ENCODE results near the gene C1orf74.

C1orf74 gene

GRCh38 chr1:209741889-209742288 lies 42.5 kb downstream of the C1orf74 start:
- no peak for DNase-seq

GRCh38 chr1:209741193-209741592 lies 43.2 kb downstream of the C1orf74 start:
- no peak for DNase-seq

GRCh38 chr1:209738270-209738669 lies 46.1 kb downstream of the C1orf74 start:
- DNase-seq = no peak

DNA sequence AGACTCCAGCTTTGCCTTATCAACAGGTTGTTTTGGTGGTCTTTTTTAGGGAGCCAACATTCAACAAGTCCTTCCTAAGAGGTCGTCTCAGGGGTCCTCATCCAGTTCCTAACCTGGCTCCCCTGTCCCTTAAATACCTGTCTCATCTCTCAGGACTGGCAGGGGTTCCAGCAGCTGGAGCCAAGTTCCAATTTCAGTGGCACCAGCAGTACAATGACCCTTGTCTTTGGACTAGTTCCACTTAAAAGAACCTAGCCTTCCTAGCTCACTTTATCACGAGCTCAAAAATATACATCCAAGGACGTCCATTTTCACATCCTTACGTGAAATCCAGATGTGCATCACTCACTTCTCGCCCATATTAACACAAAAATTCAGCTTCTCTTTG lies 47.2 kb downstream of the C1orf74 start:
- DNase-seq = no peak

GRCh38 chr1:209736490-209737117 lies 47.8 kb downstream of the C1orf74 start:
- no peak for DNase-seq

DNA sequence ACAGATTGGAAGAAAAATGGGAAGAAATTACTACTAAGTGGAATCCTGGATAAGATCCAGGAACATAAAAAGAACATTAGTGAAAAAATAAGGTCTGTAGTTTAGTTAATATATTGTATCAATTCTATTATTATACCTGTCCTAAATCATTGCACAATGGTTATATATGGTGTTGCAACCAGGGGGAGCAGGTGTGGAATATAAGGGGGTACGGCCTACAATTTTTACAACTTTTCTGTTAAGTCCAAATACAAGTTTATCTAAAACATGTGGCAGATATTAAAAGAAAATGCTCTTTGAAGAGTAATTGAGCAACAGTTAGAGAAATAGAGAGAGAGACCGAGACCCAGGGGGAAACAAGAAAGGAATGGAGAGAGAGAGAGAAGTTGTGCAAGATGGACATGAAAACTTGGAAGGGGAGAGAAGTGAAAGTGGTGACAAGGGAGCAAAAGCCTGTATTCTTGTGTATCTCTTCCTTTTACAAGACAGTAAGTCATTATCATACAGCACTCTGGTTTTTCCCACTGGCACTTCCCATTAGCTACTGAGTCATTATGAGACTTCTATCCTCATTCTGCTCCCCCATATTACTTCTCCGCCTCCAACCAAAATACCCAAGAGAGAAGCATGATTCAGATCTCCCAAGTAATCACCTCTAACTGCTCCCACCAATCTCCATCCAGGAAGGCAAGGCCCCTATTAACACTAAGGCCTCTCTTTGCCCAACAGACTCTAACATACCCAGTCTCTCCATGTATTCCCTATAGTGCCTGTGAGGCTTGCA lies 50.8 kb downstream of the C1orf74 start:
- no peak for DNase-seq

DNA sequence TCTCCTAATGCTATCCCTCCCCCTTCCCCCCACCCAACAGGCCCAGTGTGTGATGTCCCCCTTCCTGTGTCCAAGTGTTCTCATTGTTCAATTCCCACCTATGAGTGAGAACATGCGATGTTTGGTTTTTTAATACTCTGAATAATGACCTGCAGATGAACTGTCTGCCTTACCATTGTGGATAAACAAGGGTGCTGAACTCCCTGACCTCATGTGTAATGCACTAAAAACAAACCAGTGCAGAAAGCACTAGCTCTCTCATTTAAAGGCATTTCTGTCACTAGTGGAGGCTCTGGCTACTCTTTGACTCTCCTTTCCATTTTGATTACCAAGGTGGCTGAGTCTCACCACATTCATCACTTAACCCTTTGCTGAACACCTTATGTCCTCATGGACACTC lies 51.6 kb downstream of the C1orf74 start:
- no peak for DNase-seq

- no peak for DNase-seq
Observed at GRCh38 chr1:209729436-209729835, 54.9 kb downstream of the C1orf74 start.

Data from NCI-H526 treated with DMSO at 0.1 percent for 48 hours (cell line).